SK-N-SH treated with all-trans-retinoic acid at 6 μM for 48 hours (cell line): ENCODE results near the gene PSMA5.

Source experiments
- ARNTL ChIP-seq: fragments of 450-650 bp; formaldehyde crosslinking; IDR thresholded peaks from 2 replicates; pipeline ENCODE4 v1.5.0; 2020; ENCODE audit warnings: low read depth, mild to moderate bottlenecking, moderate library complexity, borderline replicate concordance
- ESRRG ChIP-seq: fragments of 250-450 bp; sonication (Bioruptor Pico); IDR thresholded peaks from 2 replicates; pipeline ENCODE4 v1.6.1; 2021; ENCODE audit warnings: mild to moderate bottlenecking
- GLIS3 ChIP-seq: fragments of 250-450 bp; sonication (Bioruptor Pico); IDR thresholded peaks from 2 replicates; pipeline ENCODE4 v1.5.0; 2020; ENCODE audit warnings: mild to moderate bottlenecking, moderate library complexity
- OSR1 ChIP-seq: fragments of 250-450 bp; sonication (Bioruptor Pico); IDR thresholded peaks from 2 replicates; pipeline ENCODE4 v1.8.0; 2022; ENCODE audit warnings: moderate library complexity, mild to moderate bottlenecking, inconsistent platforms
- RARB ChIP-seq: fragments of 250-450 bp; sonication (Bioruptor Pico); IDR thresholded peaks from 2 replicates; pipeline ENCODE4 v1.8.0; 2021; ENCODE audit warnings: mild to moderate bottlenecking, moderate library complexity
- SNAI2 ChIP-seq: fragments of 250-450 bp; sonication (Bioruptor Pico); IDR thresholded peaks from 2 replicates; pipeline ENCODE4 v1.5.0; 2020; ENCODE audit warnings: mild to moderate bottlenecking, moderate library complexity
- ZFP3 ChIP-seq: fragments of 250-450 bp; sonication (Bioruptor Pico); IDR thresholded peaks from 2 replicates; pipeline ENCODE4 v1.5.0; 2020; ENCODE audit warnings: mild to moderate bottlenecking, moderate library complexity
- ZFP30 ChIP-seq: fragments of 450-650 bp; formaldehyde crosslinking; IDR thresholded peaks from 2 replicates; pipeline ENCODE4 v1.5.0; 2022; ENCODE audit warnings: mild to moderate bottlenecking, moderate library complexity
- ZNF565 ChIP-seq: fragments of 450-650 bp; formaldehyde crosslinking; conservative IDR thresholded peaks from 2 replicates; pipeline ENCODE4 v1.5.0; 2020; ENCODE audit warnings: low read depth, mild to moderate bottlenecking, moderate library complexity
- ZNF8 ChIP-seq: fragments of 450-650 bp; formaldehyde crosslinking; IDR thresholded peaks from 2 replicates; pipeline ENCODE4 v1.5.0; 2020; ENCODE audit warnings: mild to moderate bottlenecking, moderate library complexity
- TF ChIP-seq, protein P1 (sequence below): fragments of 250-450 bp; sonication (Bioruptor Pico); IDR thresholded peaks from 2 replicates; pipeline ENCODE4 v1.8.0; 2020; ENCODE audit warnings: mild to moderate bottlenecking, moderate library complexity, borderline replicate concordance

DNA sequence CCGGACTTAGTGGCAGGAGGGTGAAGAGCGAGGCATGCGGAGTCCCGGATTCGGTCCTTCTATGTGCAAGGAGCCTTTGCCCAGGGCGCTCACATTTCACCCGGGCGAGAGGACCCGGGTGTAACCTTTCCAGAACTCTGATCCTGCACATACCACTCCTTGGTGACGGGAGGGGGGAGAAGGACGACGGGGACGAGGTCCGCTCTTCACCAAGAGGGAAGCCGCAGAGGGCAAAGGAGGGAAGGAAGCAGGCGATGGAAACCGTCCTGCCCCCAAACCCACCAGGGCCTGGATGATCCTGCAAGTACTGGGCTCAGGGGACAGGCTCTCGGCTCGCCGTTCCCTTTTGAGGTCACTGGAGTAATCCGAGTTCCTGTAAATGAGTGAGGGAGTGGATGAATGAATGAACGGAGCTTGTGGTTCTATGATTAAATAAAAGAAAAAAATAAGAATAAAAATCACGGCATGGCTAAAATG lies 41.1 kb upstream of the PSMA5 start:
- no peak for TF ChIP-seq ESRRG
- no peak for TF ChIP-seq RARB (CRISPR knock-in tag)
- TF ChIP-seq SNAI2, result no peak
- no peak for TF ChIP-seq ARNTL (CRISPR knock-in tag)
- no peak for TF ChIP-seq ZFP3 (CRISPR knock-in tag)
- TF ChIP-seq, protein P1, sequence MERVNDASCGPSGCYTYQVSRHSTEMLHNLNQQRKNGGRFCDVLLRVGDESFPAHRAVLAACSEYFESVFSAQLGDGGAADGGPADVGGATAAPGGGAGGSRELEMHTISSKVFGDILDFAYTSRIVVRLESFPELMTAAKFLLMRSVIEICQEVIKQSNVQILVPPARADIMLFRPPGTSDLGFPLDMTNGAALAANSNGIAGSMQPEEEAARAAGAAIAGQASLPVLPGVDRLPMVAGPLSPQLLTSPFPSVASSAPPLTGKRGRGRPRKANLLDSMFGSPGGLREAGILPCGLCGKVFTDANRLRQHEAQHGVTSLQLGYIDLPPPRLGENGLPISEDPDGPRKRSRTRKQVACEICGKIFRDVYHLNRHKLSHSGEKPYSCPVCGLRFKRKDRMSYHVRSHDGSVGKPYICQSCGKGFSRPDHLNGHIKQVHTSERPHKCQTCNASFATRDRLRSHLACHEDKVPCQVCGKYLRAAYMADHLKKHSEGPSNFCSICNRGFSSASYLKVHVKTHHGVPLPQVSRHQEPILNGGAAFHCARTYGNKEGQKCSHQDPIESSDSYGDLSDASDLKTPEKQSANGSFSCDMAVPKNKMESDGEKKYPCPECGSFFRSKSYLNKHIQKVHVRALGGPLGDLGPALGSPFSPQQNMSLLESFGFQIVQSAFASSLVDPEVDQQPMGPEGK (CRISPR knock-in tag), result no peak
- TF ChIP-seq ZNF565 (CRISPR knock-in tag), result no peak
- TF ChIP-seq ZFP30 (CRISPR knock-in tag), result no peak
- no peak for TF ChIP-seq ZNF8 (CRISPR knock-in tag)
- TF ChIP-seq OSR1, result no peak
- TF ChIP-seq GLIS3 (CRISPR knock-in tag), result no peak
